ENCODE measurements around the gene RUNX2. TPM values are rescaled to one million over a fixed set of nuclear protein-coding genes. Genes with fewer than 3 reads are reported as not detected.

The RUNX2 gene
- total and polyA plus RNA-seq, 2 experiments from 2014 or later = 4.4 to 5.2 TPM

DNA sequence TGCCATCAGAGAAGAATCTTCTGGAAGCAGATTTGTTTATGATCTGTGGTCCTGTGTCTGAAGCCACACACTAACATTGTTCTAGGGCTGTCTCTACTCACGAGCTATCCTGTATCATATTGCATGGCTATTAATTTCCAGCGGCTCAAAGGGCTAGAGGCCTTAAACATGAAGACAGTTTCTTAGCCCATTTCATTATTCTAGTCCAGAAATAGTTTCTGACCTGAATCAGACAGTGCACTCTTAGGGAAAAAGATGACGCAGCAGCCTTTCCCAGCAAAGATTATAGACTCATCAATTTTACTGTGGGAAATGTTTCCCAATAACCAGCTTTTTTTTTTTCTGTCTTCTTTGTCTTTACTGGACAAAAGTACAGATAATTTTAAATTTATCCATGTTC, 154.9 kb downstream of the RUNX2 start:
- Histone ChIP-seq H3F3A (ENCODE audit: insufficient read depth) (peaks cover 55% of the 10 kb centered on the region), H4K20me1 (ENCODE audit: insufficient read depth) (no peaks in the 10 kb centered on the region), H3K9me3 (ENCODE audit: low read depth) (no peaks in the 10 kb centered on the region), H2AFZ (peak overlapping the region; percentile 20; the same call in 1 of the 2 replicates), H3K4me2 (ENCODE audit: unreplicated experiment) (peak overlapping the region; percentile 63), H3K9ac (peak overlapping the region; percentile 72), H3K27ac (peak overlapping the region; percentile 94), H3K9me2 (ENCODE audit: insufficient read depth) (no peaks in the 10 kb centered on the region), H3K36me3 (ENCODE audit: low read depth) (no peaks in the 10 kb centered on the region), H3K4me3 (0 out of 2 replicates have a peak overlapping the region, but pooled peaks have one; percentile 18), H3K4me1 (ENCODE audit: insufficient read depth) (peaks cover 60% of the 10 kb centered on the region), H3K79me2 (ENCODE audit: insufficient read depth) (peaks cover 69% of the 10 kb centered on the region), H3K27me3 (replicated peaks; ENCODE audit: insufficient read depth) (no peaks in the 10 kb centered on the region)
- 22 to 23% methylated on average over 3 of the region's 3 CpGs for WGBS, 2 experiments (ENCODE audit: low coverage in 1 of 2, low lambda C conversion rate in 2 of 2, missing lambda C conversion rate in 2 of 2)
- peak; percentile 96 for DNase-seq
- in situ Hi-C loops (cut with MboI) = no loop called here
- TF ChIP-seq EZH2phosphoT487 (IDR thresholded peaks at IDR 0.05; ENCODE audit: insufficient read depth, low read depth) = no peak
- TF ChIP-seq EZH2 (IDR thresholded peaks at IDR 0.05; ENCODE audit: insufficient read depth, poor library complexity, severe bottlenecking) = no peak

DNA sequence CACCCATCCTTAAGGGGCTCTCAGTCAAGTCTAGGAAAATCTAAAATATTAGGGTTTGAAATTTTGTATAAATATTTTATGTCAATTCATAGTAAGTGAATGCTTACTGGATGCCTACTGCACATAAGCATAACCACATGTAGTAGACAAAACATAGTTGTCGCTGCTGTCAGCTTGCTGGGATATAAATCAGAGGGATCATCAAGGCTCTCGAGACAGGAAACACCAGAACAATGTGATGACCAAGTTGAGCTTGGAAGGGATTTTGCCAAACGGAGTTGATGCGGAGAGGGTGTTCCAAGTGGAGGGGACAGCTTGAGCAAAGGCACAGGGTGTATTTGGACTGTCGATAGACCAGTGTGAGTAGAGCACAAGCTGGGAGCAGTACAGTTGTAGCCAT, 155.4 kb downstream of the RUNX2 start:
- peaks cover 52% of the 10 kb centered on the region for H3F3A ChIP-seq (ENCODE audit: insufficient read depth)
- peaks cover 73% of the 10 kb centered on the region for H3K79me2 ChIP-seq (ENCODE audit: insufficient read depth)
- TF ChIP-seq EZH2phosphoT487 (IDR thresholded peaks at IDR 0.05; ENCODE audit: insufficient read depth, low read depth) = no peak
- no peak for TF ChIP-seq EZH2 (IDR thresholded peaks at IDR 0.05; ENCODE audit: insufficient read depth, poor library complexity, severe bottlenecking)
- H3K27me3 ChIP-seq (replicated peaks; ENCODE audit: insufficient read depth) = no peaks in the 10 kb centered on the region
- peak overlapping the region; percentile 53 for H3K4me2 ChIP-seq (ENCODE audit: unreplicated experiment)
- no peak overlapping the region for H2AFZ ChIP-seq
- no peaks in the 10 kb centered on the region for H3K9me3 ChIP-seq (ENCODE audit: low read depth)
- H3K9me2 ChIP-seq (ENCODE audit: insufficient read depth) = no peaks in the 10 kb centered on the region
- H4K20me1 ChIP-seq (ENCODE audit: insufficient read depth) = no peaks in the 10 kb centered on the region
- 0 out of 2 replicates have a peak overlapping the region, but pooled peaks have one; percentile 13 for H3K4me3 ChIP-seq
- 53 to 58% methylated on average over 5 of the region's 5 CpGs for WGBS, 2 experiments (ENCODE audit: low coverage in 1 of 2, low lambda C conversion rate in 2 of 2, missing lambda C conversion rate in 2 of 2)
- H3K27ac ChIP-seq = peak overlapping the region; percentile 94
- H3K9ac ChIP-seq = peak overlapping the region; percentile 72
- in situ Hi-C loops (cut with MboI) = no loop called here
- H3K4me1 ChIP-seq (ENCODE audit: insufficient read depth) = peaks cover 55% of the 10 kb centered on the region
- peak; percentile 61 for DNase-seq
- H3K36me3 ChIP-seq (ENCODE audit: low read depth) = no peaks in the 10 kb centered on the region

DNA sequence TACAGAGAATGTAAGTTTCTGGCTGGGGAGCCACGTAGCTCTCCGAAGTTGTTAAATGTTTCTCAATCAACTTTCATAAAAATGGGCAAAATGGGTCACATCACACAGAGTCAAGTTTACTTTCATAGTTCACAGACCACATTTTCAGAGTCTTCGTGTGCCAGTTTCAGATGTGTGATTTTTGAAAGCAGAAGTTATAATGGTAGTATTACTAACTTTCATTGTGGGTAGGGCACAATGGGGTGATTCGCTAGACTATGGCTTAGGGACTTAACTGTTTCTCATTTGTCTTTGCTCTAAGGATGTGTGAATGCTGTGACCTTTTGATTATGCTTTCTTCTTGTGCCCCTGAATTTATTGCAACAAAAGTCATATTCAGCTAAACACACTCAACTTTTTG, 158.6 kb downstream of the RUNX2 start:
- in situ Hi-C loops (cut with MboI) = no loop called here
- Histone ChIP-seq H3K4me3 (no peak overlapping the region), H3K4me2 (ENCODE audit: unreplicated experiment) (no peak overlapping the region), H3F3A (ENCODE audit: insufficient read depth) (peaks cover 22% of the 10 kb centered on the region), H3K9me2 (ENCODE audit: insufficient read depth) (no peaks in the 10 kb centered on the region), H4K20me1 (ENCODE audit: insufficient read depth) (no peaks in the 10 kb centered on the region), H3K36me3 (ENCODE audit: low read depth) (peaks cover 8% of the 10 kb centered on the region; the same call in 1 of the 2 replicates), H2AFZ (no peak overlapping the region), H3K27me3 (replicated peaks; ENCODE audit: insufficient read depth) (no peaks in the 10 kb centered on the region), H3K4me1 (ENCODE audit: insufficient read depth) (peaks cover 30% of the 10 kb centered on the region), H3K9me3 (ENCODE audit: low read depth) (no peaks in the 10 kb centered on the region), H3K9ac (no peak overlapping the region), H3K27ac (no peak overlapping the region), H3K79me2 (ENCODE audit: insufficient read depth) (peaks cover 80% of the 10 kb centered on the region)
- 93 to 94% methylated on average over 4 of the region's 4 CpGs for WGBS, 2 experiments (ENCODE audit: low coverage in 1 of 2, low lambda C conversion rate in 2 of 2, missing lambda C conversion rate in 2 of 2)
- TF ChIP-seq EZH2 (IDR thresholded peaks at IDR 0.05; ENCODE audit: insufficient read depth, poor library complexity, severe bottlenecking) (no peak), EZH2phosphoT487 (IDR thresholded peaks at IDR 0.05; ENCODE audit: insufficient read depth, low read depth) (no peak)
- no peak for DNase-seq

DNA sequence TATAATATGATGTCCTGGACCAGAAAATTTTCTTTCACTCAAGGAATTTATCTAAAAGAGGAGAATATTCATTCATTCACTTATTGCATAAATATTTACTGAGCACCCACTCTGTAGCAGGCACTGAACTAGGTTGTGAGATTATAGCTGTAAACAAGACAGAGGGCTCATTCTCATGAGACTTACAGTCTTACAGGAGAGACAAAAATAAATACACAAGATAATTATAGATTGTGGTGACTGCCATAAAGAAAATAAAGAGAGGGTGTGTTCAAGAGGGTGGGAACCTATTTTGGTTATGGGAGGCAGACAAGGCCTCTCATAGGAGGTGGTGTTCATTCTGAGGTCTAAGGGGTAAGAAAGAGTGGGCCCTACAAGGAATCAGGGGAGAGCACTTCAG, 159.5 kb downstream of the RUNX2 start:
- H3K4me3 ChIP-seq = no peak overlapping the region
- in situ Hi-C loops (cut with MboI) = no loop called here
- H3K27me3 ChIP-seq (replicated peaks; ENCODE audit: insufficient read depth) = no peaks in the 10 kb centered on the region
- H2AFZ ChIP-seq = no peak overlapping the region
- H3K9me2 ChIP-seq (ENCODE audit: insufficient read depth) = no peaks in the 10 kb centered on the region
- peaks cover 21% of the 10 kb centered on the region for H3K4me1 ChIP-seq (ENCODE audit: insufficient read depth)
- peaks cover 12% of the 10 kb centered on the region; the same call in 1 of the 2 replicates for H3K36me3 ChIP-seq (ENCODE audit: low read depth)
- H3K9ac ChIP-seq = no peak overlapping the region
- TF ChIP-seq EZH2 (IDR thresholded peaks at IDR 0.05; ENCODE audit: insufficient read depth, poor library complexity, severe bottlenecking) (no peak), EZH2phosphoT487 (IDR thresholded peaks at IDR 0.05; ENCODE audit: insufficient read depth, low read depth) (no peak)
- H3K4me2 ChIP-seq (ENCODE audit: unreplicated experiment) = no peak overlapping the region
- H4K20me1 ChIP-seq (ENCODE audit: insufficient read depth) = no peaks in the 10 kb centered on the region
- H3K27ac ChIP-seq = no peak overlapping the region
- H3K79me2 ChIP-seq (ENCODE audit: insufficient read depth) = peaks cover 77% of the 10 kb centered on the region
- no peak for DNase-seq
- H3F3A ChIP-seq (ENCODE audit: insufficient read depth) = peaks cover 16% of the 10 kb centered on the region
- H3K9me3 ChIP-seq (ENCODE audit: low read depth) = no peaks in the 10 kb centered on the region

DNA sequence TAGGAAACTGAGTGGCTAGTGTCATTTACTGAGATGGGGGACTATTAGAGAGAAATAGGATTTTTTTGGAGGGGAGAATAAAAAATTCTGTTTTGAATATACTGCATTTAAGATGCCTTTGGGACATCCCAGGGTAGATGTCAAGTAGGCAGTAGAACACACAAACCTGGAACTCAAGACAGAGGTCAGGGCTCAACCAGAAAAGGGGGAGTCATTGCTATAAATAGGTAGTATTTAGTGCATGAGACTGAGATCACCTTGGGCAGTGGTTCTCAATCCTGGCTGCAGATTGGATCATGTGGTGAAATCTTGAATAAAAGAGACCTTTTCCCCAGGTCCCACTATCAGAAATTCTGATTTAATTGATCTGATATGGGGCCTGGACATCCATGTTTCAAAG, 160.1 kb downstream of the RUNX2 start:
- Histone ChIP-seq H3K27ac (no peak overlapping the region), H3K4me1 (ENCODE audit: insufficient read depth) (peaks cover 16% of the 10 kb centered on the region), H3K9me3 (ENCODE audit: low read depth) (no peaks in the 10 kb centered on the region), H3F3A (ENCODE audit: insufficient read depth) (peaks cover 11% of the 10 kb centered on the region), H3K36me3 (ENCODE audit: low read depth) (peaks cover 12% of the 10 kb centered on the region; the same call in 1 of the 2 replicates), H3K9me2 (ENCODE audit: insufficient read depth) (no peaks in the 10 kb centered on the region), H3K79me2 (ENCODE audit: insufficient read depth) (peaks cover 77% of the 10 kb centered on the region), H2AFZ (no peak overlapping the region), H4K20me1 (ENCODE audit: insufficient read depth) (no peaks in the 10 kb centered on the region), H3K27me3 (replicated peaks; ENCODE audit: insufficient read depth) (no peaks in the 10 kb centered on the region), H3K4me2 (ENCODE audit: unreplicated experiment) (no peak overlapping the region), H3K9ac (no peak overlapping the region), H3K4me3 (no peak overlapping the region)
- in situ Hi-C loops (cut with MboI) = no loop called here
- TF ChIP-seq EZH2 (IDR thresholded peaks at IDR 0.05; ENCODE audit: insufficient read depth, poor library complexity, severe bottlenecking) (no peak), EZH2phosphoT487 (IDR thresholded peaks at IDR 0.05; ENCODE audit: insufficient read depth, low read depth) (no peak)
- no peak for DNase-seq
